ENCODE results near the gene ARHGEF7.

The ARHGEF7 gene

DNA sequence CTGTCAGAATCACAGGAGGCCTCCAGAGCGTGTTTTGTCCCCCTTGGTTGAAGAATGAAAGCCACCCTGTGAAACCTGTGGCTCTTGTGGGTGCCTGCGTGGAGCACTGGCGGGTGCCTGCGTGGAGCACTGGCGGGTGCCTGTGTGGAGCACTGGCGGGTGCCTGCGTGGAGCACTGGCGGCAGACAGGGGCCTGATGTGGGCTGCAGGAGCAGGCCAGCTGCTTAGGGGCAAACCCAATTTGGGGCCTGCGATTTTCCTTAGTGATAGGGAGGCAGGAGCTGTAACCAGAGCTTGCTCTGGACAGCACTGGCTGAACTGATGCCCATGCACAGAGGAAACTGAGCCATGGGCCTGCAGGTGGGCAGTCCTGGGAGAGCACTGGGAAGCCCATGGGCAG lies 24.3 kb downstream of the ARHGEF7 start:
- no peak for DNase-seq (ENCODE audit: low spot score)

DNA sequence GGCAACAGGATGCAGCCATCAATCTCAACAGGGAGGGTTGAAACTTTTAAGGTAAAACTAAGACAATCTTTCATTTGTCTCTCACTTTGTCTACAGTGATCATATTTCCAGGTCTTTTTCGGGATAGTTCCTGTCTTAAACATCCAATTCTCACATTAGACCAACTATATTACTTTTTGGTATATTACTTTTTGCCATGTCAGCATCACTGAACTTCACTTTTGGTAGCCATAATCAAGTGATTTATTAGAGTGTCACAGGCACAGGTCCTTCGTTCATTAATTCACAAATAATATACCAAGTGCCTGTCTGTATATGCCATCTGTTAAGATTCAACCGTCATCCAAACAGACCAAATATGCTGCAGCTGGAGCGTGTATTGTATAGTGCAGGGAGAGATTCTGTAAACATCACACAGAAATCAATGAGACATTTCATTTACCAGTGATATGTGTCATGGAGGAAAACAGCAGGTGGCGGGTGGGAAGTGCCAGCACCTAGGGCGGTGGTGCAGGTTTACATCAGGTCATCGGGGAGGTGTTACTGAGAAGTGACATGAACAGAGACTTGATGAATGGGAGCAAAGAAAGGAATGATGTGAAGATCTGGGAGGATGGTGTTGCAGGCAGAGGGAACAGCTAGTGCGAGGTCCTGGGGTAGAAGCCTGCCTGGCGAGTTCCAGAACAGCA lies 24.9 kb downstream of the ARHGEF7 start:
- no peak for DNase-seq (ENCODE audit: low spot score)

DNA sequence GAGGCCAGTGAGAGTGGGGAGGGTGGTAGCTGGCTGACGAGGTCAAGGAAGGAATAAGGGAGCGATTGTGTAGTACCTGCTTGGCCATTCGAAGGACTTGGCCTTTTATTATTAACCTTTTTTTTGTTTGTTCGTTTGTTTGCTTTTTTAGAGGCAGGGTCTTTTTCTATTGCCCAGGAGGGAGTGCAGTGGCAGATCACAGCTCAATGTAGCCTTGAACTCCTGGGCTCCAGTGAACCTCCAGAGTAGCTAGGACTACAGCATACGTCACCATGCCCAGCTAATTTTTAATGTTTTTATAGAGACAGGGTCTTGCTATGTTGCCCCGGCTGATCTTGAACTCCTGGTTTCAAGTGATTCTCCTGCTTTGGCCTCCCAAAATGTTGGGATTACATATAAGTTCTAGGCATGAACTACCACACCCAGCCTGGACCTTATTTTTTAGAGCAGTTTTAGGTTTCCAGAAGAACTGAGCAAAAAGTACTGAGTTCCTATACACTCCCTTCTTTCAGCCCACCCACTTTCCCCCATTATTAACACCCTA lies 25.5 kb downstream of the ARHGEF7 start:
- no peak for DNase-seq (ENCODE audit: low spot score)

DNA sequence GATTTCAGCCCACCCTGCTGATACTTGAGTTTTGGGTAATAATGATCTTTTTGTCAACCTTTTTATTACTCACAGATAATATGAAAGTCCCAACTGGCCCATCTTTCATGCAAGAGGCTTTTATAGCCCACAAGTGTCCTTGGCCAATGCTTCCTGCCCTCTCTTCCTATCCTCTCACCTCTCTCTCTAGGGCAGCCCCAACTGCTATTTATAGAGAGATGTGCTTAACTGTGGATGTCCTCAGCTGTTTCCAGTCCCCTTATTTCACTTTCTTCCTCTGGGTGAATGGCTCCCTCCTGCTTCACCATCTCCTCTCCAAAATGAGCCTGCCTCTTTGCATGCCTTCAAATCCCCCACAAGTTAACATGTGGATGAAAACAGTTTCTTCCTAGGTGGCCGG lies 27.4 kb downstream of the ARHGEF7 start:
- DNase-seq (ENCODE audit: low spot score), result no peak

DNA sequence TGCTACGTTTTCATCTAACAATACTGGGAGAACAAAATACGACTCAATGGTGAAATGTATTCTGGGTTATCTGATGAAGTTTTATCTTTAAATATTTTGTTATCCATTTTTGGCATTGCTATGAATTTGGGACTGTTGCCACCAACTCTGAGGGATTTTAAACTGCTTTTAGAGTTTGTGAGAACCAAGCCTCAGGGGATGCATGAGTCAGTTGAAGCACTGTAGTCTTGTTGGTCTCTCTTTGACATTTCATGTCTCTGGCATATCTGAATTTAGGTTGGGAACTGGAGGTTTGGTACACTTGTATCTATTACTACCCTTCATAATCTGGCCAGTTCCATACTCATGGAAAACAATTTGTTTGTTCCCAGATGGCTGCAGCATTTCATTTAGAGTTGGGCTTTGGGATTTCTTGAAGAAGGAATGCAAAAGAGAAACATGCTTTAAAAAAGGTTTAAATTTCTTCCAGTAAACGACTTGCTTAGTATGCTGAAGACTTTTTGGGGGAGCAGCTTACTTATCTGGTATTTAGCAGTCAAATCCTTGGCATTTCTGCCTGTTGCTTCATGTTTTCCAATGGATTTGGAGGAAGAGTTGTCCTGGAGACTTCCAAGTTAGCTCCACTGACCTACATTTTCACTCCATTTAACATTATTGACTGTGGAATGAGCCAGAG lies 28.9 kb downstream of the ARHGEF7 start:
- no peak for DNase-seq (ENCODE audit: low spot score)

DNA sequence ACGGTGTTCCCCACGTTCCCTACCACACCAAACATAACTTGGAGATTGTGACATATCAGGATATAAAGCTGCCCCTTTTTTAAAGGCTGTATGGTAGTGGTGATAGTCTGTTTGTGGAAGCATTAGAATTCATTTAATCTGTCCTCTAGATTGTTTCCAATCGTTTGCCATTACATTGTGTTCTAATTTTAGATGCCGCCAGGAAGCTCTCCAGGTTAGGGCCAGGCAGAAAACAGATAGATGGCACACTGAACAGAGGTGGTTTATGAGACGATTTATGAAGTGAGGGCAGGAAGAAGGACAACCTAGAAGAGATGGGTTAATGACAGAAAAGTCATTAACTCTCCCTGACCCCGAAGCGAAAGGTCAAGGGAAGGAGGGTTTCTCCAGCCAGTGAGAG lies 30.0 kb downstream of the ARHGEF7 start:
- DNase-seq (ENCODE audit: low spot score), result no peak

DNA sequence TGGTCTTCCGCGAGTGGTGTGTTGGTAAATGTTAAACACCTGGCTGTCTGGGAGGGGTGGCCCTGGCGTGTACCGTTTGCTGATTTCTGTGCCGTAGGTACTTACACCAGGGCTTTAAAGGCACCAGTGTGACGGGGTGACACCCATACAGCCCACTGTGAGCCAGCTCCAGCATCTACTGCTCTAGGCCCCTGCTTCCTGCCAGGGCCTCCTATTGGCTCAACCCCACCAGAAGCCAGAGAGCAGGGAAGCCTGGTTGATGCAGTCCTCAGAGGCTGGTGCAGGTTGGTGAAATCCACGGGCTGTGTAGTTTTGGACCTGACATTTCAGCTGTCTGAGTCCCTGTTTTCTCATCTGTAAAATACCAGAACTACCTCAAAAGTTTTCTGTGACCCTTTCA lies 30.4 kb downstream of the ARHGEF7 start:
- DNase-seq (ENCODE audit: low spot score), result no peak

DNA sequence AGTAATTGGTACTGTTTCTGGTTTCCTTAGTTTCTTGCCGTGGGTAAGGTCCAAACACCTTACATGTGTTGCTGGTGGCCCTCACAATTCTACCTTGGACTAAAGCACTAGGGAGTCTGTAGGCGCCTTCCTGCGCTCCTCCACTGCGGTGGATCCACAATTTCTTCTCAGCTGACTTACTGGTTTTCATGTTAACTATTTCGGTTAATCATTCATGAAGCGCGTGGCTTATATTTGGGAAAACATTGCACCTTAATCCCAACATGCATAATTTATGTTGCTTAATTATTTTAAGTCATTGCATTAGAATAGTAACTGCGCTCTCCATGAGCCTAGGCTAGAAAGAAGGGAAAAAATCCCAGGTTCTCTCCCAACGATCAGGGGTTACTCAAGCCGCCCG lies 37.7 kb downstream of the ARHGEF7 start:
- peak; percentile 10 for DNase-seq (ENCODE audit: low spot score)

DNA sequence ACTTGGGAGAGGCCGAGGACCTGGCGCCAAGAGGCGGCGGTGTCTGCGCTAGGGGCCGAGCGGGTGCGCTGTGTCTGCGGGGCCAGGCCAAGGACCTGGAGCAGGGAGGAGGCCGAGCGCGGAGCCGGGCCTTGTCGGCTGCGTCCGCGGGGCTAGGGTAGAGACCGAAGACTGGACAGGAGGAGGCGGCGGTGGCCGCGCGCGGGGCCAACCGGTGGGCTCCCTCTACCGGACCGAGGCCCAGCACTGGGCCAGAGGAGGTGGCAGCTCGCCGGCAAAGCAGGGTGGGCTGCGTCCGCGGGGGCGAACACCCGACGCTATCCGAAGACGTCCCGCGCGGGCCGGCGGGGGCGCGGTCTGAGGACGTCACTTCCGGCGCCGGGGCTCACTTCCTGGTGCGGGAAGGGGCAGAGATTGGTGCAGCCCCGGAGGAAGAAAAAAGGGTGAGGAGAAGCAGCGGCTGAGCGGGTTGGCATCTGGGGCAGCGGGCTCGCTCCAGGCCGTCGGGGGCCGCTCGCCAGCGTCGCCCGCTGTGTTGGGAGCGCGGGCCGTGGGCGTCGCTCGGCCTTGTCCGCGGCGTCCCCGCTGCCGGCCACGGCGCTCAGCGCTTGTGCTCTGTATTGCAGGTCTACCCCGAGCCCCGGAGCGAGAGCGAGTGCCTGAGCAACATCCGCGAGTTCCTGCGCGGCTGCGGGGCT lies 38.3 kb downstream of the ARHGEF7 start:
- peak; percentile 83 for DNase-seq (ENCODE audit: low spot score)

DNA sequence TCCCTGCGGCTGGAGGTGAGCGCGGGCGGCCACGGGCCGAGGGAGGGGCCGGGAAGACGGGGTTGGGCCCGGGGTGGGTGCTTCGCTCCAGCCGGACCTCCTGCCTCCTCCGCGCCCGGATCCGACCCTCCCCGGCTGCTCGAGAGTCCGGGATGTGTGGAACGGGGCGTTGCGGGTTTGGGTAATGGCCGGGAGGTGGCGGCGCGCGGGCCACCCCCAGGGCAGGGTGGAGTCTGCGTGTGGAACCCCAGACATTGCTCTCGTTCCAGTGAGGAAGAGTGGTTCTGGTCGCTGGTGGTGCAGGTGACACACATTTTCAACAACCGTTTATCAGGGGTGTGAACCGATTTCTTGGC lies 38.8 kb downstream of the ARHGEF7 start:
- peak; percentile 42 for DNase-seq (ENCODE audit: low spot score)

DNA sequence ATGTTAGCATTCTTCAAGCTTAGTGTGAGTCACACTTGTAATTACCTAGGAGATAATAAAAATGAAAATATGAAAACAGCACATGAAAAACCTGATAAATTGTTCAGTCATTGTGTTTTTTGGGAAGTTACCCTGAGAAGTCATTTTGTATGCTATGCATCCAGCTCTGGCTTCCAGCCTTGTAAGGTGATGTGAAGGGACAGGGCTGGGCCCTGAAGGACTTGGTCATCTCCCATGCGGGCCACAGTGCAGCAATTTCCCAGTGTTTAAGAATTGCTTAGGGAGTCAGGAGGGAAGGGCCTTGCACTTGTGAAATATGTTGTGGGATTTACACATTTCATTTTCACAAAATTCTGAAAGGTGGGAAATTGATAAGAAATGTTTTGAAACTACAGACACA lies 41.3 kb downstream of the ARHGEF7 start:
- no peak for DNase-seq (ENCODE audit: low spot score)

DNA sequence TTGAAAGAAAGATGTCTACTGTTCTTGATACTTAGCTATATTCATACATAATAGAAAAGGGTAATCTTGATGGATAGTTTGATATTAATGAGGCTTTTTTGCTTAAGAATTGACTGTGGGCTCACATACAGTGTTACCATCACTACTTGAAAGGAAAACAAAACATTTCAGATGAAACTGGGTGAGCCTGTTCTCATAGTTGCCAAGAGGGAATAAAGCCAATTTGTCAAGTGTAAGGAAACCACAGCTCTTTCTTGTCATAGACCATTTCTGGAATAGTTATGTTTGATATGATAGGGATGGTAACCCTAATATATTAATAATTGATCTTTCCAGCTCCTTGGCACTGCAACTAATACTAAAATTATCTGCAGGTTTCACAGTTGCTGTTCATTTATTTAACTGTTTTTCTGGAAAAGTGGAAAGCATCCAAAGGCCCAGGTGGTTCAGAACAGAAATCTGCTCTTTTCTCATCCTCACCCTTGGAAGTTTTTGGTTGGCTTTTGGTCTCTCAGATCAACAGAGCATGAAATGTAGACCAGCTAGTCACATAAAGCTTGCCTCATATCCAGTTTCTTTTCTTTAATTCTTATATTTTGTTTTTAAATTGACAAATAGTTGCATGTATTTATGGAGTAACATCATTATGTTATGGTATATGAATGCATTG lies 43.2 kb downstream of the ARHGEF7 start:
- no peak for DNase-seq (ENCODE audit: low spot score)

DNA sequence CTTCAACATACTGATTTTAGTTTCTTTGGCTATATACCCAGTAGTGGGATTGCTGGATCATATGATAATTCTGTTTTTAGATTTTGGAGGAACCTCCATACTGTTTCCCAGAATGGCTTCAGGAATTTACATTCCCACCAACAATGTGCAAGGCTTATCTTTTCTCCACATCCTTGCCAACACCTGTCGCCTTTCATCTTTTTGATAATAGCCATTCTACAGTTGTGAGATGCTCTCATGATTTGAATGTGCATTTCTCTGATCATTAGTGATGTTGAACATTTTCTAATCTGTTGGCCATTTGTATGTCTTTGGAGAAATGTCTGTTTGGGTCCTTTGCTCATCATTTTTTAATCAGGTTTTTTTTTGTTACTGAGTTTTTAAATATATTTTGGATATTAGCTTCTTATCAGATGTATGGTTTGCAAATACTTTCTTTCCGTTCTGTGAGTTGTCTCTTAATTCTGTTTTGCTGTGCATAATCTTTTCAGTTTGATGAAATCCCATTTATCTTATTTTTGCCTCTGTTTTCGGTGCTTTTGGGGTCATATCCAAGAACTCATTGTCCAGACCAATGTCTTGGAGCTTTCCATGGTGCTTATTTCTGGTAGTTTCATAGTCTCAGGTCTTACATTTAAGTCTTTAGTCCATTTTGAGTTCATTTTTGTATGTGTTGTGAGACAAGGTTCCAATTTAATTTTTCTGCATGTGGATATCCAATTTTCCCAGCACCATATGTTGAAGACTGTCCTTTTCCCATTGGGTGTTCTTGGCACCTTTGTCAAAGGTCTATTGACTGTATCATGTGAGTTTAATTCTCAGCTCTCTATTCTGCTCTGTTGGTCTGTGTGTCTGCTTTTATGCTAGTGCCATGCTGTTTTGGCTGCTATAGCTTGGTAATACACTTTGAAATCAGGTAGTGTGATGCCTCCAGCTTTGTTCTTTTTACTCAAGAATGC lies 44.5 kb downstream of the ARHGEF7 start:
- DNase-seq (ENCODE audit: low spot score), result no peak

DNA sequence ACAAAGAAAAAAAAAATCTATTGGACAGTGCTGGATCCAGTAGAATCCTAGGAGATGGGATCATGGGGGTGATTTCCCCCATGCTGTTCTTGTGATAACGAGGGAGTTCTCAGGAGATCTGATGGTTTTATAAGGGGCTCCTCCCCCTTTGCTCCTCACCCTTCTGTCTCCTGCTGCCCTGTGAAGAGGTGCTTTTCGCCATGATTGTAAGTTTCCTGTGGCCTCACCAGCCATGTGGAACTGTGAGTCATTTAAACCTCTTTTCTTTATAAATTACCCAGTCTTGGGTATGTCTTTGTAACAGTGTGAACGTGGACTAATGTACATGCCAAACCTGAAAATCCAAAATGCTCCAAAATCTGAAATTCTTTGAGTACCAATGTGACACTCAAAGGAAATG lies 45.5 kb downstream of the ARHGEF7 start:
- DNase-seq (ENCODE audit: low spot score), result no peak

DNA sequence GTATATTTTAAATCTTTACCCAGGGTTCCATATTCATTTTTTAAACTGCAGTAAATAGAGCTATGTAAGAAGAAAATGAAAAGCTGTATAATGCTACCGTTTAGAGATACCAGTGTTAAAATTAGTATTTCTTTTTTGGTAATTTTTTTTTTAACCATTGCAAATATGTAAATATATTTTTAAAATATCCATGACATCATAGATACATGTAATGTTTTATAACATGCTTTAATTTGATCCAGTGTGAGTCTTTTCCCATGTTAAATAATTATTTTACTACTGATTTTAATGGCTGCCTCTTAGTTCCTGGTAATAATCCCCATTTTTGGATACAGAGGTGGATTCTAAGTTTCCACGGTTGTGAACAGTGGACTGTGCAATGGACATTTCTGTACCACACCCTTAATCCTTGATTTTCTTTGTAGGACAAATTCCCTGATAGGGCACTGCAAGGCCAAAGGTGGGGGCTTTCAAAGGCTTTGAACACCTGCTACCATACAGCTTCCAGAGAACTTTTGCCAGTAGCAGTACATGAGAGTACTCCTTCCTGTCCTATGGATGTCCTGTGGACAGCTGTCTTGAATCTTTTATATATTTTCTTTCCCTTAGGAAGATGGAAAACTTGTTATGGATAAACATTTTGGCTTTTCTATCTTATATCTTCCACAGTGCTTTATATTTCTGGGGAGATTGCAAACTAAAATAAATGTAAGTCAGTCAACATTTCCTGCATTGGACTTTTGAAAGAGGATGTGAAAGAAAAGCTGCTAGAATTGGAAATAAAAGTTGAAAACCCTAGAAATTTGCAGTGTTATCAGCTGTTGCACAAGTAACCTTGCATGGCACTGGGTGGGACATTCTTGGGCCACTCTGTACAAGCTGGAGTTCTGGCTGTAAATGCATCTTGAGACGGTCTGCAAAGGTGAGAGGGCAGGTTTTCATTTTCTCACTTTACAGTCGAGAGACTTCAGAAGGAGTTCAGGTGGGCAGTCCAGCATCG lies 46.8 kb downstream of the ARHGEF7 start:
- DNase-seq (ENCODE audit: low spot score), result no peak

DNA sequence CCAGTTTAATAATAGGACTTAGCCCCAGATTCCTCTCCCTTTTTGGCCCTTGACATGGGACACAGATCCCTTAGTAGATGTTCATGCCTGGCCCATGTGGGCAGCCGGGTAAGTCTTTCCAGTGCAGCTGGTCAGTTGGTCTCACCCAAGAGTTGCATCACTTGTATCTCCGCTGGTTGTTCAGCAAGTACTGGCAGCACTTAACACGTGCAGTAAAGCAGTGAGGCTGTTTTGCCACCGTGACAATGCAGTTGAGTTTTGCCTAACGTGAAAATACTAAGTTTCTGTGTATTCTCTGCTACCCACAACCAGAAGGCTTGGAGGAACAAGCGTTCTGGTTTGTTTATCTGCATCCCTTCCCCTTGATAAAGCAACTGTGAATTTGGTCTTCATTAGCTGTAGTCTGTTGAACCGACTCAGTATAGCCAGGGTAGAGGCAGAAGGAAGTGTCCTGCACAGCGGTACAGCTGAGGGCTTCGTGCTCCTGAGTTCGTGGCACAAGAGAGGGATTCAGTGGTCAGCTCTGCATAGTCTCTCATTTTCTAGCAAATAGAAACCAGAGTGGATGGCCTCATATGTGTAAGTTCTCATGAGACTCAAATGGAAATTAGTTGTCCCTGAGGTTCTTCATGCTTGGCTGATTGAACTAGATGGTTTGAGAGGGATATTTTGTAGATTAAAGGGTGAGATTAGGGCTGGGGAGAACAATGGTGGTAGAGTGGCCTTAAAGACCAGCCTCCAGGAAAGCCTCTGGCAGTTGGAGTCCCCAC lies 50.3 kb downstream of the ARHGEF7 start:
- DNase-seq (ENCODE audit: low spot score), result no peak

DNA sequence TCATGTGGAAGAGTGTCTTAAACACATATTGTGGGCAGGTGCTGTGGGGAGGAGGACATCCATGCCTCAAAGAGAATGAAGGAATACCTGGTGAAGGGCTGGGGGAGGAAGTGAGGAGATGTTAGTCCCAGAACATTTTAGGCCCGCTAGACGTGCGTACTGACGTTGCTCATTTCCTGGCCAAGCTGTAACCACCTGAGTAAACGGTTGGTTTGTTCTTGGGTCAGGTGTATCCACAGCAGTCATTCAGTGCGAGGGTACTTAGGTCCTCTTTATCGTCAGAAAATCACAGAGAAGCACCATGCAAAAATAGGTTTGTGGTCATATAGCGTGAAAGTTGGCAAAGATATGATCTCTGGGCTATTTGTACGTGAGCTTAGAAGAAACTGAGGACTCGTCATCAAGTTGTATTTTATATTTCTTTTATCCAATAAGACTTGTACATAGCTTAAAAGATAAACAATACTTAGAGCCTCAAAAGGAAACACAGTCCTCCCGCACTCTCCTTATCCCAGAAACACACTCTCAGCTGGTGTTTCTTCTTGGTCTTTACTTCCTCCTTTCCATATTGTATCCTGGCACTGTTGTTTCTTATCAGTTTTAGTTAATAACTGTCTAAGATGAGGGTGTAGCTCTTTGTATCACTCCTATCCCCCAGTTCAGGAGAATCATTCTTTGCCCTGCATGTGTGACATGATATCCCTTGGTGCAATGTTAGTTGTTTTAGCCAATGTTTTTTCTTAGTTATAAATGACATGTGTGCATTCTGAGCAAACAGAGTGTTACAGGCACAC lies 52.0 kb downstream of the ARHGEF7 start:
- DNase-seq (ENCODE audit: low spot score), result no peak

DNA sequence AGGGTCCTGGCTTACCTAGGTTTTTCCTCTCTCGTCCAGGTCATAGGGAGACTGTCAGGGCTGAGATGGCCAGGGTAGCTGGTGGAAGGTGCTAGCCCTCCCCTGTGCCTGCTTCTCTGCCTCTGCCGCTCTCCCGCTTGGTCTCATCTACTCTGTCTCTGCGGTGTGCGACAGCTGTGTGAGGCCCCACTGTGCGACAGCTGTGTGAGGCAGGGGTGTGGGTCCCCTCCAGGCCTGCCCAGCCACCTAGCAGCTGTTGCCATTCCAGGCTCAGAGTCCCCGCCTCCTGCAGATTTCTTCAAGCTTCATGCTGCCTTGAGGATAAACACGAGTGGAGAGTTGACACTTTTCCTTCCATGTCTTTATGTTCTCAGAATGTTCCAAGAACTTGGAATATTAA lies 53.0 kb downstream of the ARHGEF7 start:
- no peak for DNase-seq (ENCODE audit: low spot score)

DNA sequence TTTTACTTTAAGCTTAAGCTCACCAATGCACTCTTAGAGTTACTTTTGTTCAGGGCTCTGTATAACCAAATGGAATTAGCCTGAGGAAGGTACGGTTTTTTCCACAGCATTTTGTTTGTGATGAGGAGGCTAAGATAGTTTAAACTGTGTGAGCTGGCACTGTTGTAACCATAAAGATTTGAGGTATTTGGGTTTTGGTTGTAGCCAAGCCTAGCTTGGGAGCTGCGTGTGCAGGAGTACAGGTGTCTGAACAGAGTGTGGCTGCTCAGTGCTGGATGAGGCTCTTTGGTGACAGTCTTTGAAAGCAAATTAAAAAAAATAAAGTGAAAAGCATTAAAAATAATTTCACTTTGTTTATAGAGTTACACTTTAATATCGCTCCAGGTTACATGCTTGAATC lies 56.0 kb downstream of the ARHGEF7 start:
- DNase-seq (ENCODE audit: low spot score), result no peak

All from kidney capillary endothelial cell (primary cell).